HepG2 (cell line): Measurements from ENCODE around the gene SLC9B2. TPM values are rescaled to one million over a fixed set of nuclear protein-coding genes. Genes with fewer than 3 reads are reported as not detected.
A peak's percentile ranks its signal among the peaks of the same experiment; 100 is the strongest.

Experiments used
- ARNTL ChIP-seq: sonication (generic); formaldehyde crosslinking; IDR thresholded peaks from 2 replicates; pipeline ENCODE4 v1.4.0; 2020; ENCODE audit warnings: mild to moderate bottlenecking, missing genetic modification reagents
- ATF7 ChIP-seq, 2 experiments: fragments of 450-650 bp in 1 of 2; sonication (generic) in 1 of 2; formaldehyde crosslinking in 1 of 2; IDR thresholded peaks; 2 replicates each; pipeline versions ENCODE4 v1.4.0 to v1.6.1; 2016 to 2020; ENCODE audit warnings: antibody characterized with exemption in 1 of 2, mild to moderate bottlenecking in 1 of 2, missing genetic modification reagents in 1 of 2
- ELF4 ChIP-seq: sonication (generic); formaldehyde crosslinking; IDR thresholded peaks from 2 replicates; pipeline ENCODE4 v1.5.0; 2020; ENCODE audit warnings: missing genetic modification reagents, mild to moderate bottlenecking, moderate library complexity, borderline replicate concordance
- KLF13 ChIP-seq: sonication (generic); formaldehyde crosslinking; IDR thresholded peaks from 2 replicates; pipeline ENCODE4 v1.4.0; 2020; ENCODE audit warnings: mild to moderate bottlenecking, missing genetic modification reagents
- NFE2L1 ChIP-seq: sonication (generic); formaldehyde crosslinking; IDR thresholded peaks from 2 replicates; pipeline ENCODE4 v1.4.0; 2020; ENCODE audit warnings: missing genetic modification reagents, mild to moderate bottlenecking, borderline replicate concordance
- SPEN ChIP-seq: sonication (generic); formaldehyde crosslinking; IDR thresholded peaks from 2 replicates; pipeline ENCODE4 v1.5.1; 2020; ENCODE audit warnings: low read depth, mild to moderate bottlenecking, missing genetic modification reagents
- THYN1 ChIP-seq: sonication (generic); formaldehyde crosslinking; IDR thresholded peaks from 2 replicates; pipeline ENCODE4 v1.8.1; 2023; ENCODE audit warnings: low read depth, mild to moderate bottlenecking, moderate library complexity, missing genetic modification reagents, borderline replicate concordance
- ZMYM3 ChIP-seq: sonication (generic); formaldehyde crosslinking; IDR thresholded peaks from 2 replicates; pipeline ENCODE4 v1.5.1; 2020; ENCODE audit warnings: mild to moderate bottlenecking, missing genetic modification reagents
- ZNF530 ChIP-seq: sonication (generic); formaldehyde crosslinking; IDR thresholded peaks from 2 replicates; pipeline ENCODE4 v1.5.0; 2020; ENCODE audit warnings: low read depth, mild to moderate bottlenecking, missing genetic modification reagents
- ZNF557 ChIP-seq: sonication (generic); formaldehyde crosslinking; IDR thresholded peaks from 2 replicates; pipeline ENCODE4 v1.4.0; 2020; ENCODE audit warnings: missing genetic modification reagents
- ZNF644 ChIP-seq: IDR thresholded peaks from 2 replicates; pipeline ENCODE4 v1.6.1; 2016; ENCODE audit warnings: low read depth
- ZNF724P ChIP-seq: sonication (generic); formaldehyde crosslinking; IDR thresholded peaks from 2 replicates; pipeline ENCODE4 v1.8.0; 2022; ENCODE audit warnings: missing genetic modification reagents, borderline replicate concordance
- ZSCAN21 ChIP-seq: sonication (generic); formaldehyde crosslinking; IDR thresholded peaks from 2 replicates; pipeline ENCODE4 v1.8.0; 2022; ENCODE audit warnings: mild to moderate bottlenecking, missing genetic modification reagents, moderate library complexity, borderline replicate concordance
- ZSCAN31 ChIP-seq: sonication (generic); formaldehyde crosslinking; IDR thresholded peaks from 2 replicates; pipeline ENCODE4 v1.5.0; 2020; ENCODE audit warnings: low read depth, mild to moderate bottlenecking, missing genetic modification reagents
- polyA plus RNA-seq, 8 experiments: library from polyadenylated mRNA; depleted of rRNA in 3 of 8; stranded (reverse) in 7 of 8; unstranded in 1 of 8; fragments of >200 nt; fragmentation: Illumina TruSeq in 4 of 8; extraction: Trizol in 4 of 8; gene quantifications; 2 replicates each; pipeline versions ENCODE4 v1.2.1 to v1.2.3, GENCODE V29; 2011 to 2016; ENCODE audit warnings: low read depth in 4 of 8, missing spikeins in 1 of 8, mixed read lengths in 1 of 8; ENCODE audit not compliant: insufficient read depth in 1 of 8
- total RNA-seq, 5 experiments: library from RNA; depleted of rRNA; stranded (reverse); fragments of >200 nt; fragmentation: Illumina TruSeq; extraction: Trizol; gene quantifications; 2 replicates each; pipeline ENCODE4 v1.2.3, GENCODE V29; 2016; ENCODE audit warnings: low read depth in 1 of 5
- TF ChIP-seq, protein P1 (sequence below): sonication (generic); formaldehyde crosslinking; IDR thresholded peaks from 2 replicates; pipeline ENCODE4 v1.4.0; 2020; ENCODE audit warnings: mild to moderate bottlenecking, missing genetic modification reagents
- TF ChIP-seq, protein P2 (sequence below): IDR thresholded peaks from 2 replicates; pipeline ENCODE4 v1.6.1; 2012; ENCODE audit warnings: low read depth, low read length, improper control_type of control experiment
- TF ChIP-seq, protein P3 (sequence below), 2 experiments: IDR thresholded peaks; 2 replicates each; pipeline ENCODE4 v1.6.1; 2011 to 2012; ENCODE audit warnings: low read length in 2 of 2, borderline replicate concordance in 1 of 2, low read depth in 1 of 2, mild to moderate bottlenecking in 1 of 2, moderate library complexity in 1 of 2

Gene SLC9B2
- total and polyA plus RNA-seq, 2 of the 13 experiments (the other 11 are each of a cell fraction or from before 2014, with no cell fraction given) = 23.5 to 38.5 TPM

DNA sequence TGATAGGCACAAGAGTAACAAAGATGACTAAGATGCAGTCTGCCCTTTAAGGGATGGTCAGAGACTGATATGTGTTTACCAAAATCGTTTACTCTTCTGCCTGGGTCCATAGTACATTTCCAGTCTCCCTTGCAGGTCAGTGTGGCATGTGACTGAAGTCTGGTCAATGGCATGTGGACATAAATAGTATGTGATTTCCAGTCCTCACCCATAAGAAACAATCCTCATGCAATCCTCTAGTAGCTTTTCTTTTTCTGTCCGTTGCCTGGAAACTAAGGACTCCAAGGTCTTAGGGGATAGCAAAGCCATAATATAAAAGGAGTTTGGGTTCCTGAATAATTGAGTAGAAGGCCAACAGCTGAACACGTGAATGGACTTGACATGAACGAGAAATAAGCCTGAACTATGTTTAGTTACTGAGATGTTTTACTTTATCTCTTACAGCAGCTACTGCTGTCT is 1.1 kb downstream of the SLC9B2 start (continued):
- TF ChIP-seq, protein P1, sequence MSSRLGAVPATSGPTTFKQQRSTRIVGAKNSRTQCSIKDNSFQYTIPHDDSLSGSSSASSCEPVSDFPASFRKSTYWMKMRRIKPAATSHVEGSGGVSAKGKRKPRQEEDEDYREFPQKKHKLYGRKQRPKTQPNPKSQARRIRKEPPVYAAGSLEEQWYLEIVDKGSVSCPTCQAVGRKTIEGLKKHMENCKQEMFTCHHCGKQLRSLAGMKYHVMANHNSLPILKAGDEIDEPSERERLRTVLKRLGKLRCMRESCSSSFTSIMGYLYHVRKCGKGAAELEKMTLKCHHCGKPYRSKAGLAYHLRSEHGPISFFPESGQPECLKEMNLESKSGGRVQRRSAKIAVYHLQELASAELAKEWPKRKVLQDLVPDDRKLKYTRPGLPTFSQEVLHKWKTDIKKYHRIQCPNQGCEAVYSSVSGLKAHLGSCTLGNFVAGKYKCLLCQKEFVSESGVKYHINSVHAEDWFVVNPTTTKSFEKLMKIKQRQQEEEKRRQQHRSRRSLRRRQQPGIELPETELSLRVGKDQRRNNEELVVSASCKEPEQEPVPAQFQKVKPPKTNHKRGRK (CRISPR knock-in tag) = no peak
- TF ChIP-seq ELF4 (CRISPR knock-in tag) (peak; percentile 56; the same call in 1 of the 2 replicates), ZNF724P (CRISPR knock-in tag) (peak; percentile 35; the same call in 1 of the 2 replicates), ARNTL (CRISPR knock-in tag) (peak; percentile 86), ZMYM3 (CRISPR knock-in tag) (no peak), ZNF557 (CRISPR knock-in tag) (no peak), ZNF644 (peak; percentile 76; the same call in 1 of the 2 replicates), SPEN (CRISPR knock-in tag) (peak; percentile 53; the same call in 1 of the 2 replicates), ATF7 (IDR thresholded peaks at IDR 0.05) (no peak), ATF7 (CRISPR knock-in tag; IDR thresholded peaks at IDR 0.05) (no peak; the same call in 1 of the 2 replicates), ZSCAN21 (CRISPR knock-in tag) (peak; percentile 53; the same call in 1 of the 2 replicates), THYN1 (CRISPR knock-in tag) (no peak), KLF13 (CRISPR knock-in tag) (no peak), NFE2L1 (CRISPR knock-in tag) (no peak), ZNF530 (no peak), ZSCAN31 (CRISPR knock-in tag) (peak; percentile 67; the same call in 1 of the 2 replicates)
- TF ChIP-seq, protein P2, sequence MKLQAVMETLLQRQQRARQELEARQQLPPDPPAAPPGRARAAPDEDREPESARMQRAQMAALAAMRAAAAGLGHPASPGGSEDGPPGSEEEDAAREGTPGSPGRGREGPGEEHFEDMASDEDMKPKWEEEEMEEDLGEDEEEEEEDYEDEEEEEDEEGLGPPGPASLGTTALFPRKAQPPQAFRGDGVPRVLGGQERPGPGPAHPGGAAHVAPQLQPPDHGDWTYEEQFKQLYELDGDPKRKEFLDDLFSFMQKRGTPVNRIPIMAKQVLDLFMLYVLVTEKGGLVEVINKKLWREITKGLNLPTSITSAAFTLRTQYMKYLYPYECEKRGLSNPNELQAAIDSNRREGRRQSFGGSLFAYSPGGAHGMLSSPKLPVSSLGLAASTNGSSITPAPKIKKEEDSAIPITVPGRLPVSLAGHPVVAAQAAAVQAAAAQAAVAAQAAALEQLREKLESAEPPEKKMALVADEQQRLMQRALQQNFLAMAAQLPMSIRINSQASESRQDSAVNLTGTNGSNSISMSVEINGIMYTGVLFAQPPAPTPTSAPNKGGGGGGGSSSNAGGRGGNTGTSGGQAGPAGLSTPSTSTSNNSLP = 0 out of 2 replicates have a peak, but pooled peaks have one; percentile 10
- TF ChIP-seq, protein P3, sequence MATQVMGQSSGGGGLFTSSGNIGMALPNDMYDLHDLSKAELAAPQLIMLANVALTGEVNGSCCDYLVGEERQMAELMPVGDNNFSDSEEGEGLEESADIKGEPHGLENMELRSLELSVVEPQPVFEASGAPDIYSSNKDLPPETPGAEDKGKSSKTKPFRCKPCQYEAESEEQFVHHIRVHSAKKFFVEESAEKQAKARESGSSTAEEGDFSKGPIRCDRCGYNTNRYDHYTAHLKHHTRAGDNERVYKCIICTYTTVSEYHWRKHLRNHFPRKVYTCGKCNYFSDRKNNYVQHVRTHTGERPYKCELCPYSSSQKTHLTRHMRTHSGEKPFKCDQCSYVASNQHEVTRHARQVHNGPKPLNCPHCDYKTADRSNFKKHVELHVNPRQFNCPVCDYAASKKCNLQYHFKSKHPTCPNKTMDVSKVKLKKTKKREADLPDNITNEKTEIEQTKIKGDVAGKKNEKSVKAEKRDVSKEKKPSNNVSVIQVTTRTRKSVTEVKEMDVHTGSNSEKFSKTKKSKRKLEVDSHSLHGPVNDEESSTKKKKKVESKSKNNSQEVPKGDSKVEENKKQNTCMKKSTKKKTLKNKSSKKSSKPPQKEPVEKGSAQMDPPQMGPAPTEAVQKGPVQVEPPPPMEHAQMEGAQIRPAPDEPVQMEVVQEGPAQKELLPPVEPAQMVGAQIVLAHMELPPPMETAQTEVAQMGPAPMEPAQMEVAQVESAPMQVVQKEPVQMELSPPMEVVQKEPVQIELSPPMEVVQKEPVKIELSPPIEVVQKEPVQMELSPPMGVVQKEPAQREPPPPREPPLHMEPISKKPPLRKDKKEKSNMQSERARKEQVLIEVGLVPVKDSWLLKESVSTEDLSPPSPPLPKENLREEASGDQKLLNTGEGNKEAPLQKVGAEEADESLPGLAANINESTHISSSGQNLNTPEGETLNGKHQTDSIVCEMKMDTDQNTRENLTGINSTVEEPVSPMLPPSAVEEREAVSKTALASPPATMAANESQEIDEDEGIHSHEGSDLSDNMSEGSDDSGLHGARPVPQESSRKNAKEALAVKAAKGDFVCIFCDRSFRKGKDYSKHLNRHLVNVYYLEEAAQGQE (IDR thresholded peaks at IDR 0.05; ENCODE audit: borderline replicate concordance in 1 of 2, low read depth in 1 of 2, low read length in 2 of 2) = peak in 1 of 2 experiments; percentile 52; a peak in 1 of 4 replicates
